ENCODE data around the gene BCL2L15. TPM values are rescaled to one million over a fixed set of nuclear protein-coding genes. Genes with fewer than 3 reads are reported as not detected.

BCL2L15 gene
- total and polyA plus RNA-seq, 2 of the 13 experiments (the other 11 are each of a cell fraction or from before 2014, with no cell fraction given), result 0.03 to 0.27 TPM

DNA sequence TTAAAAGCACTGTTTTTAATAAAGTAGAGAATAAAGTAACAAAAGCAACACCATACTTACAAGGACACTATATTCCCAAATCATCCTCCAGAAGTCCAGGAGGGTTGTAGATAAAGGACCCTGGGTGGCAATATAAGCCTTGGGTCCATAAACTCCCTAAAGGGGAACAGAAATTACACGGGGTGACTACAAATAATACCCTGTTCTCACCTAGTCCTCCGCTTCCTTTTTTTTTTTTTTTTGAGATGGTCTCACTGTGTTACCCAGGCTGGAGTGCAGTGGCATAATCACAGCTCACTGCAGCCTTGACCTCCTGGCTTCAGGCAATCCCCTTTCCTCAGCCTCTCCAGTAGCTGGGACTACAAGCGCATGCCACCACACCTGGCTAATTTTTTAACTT lies 29.0 kb downstream of the BCL2L15 start:
- CTCF ChIA-PET (ENCODE audit: low intra/inter-chr PET ratio, low total read pairs), result no interaction called here
- no peak overlapping the region for H3K4me3 ChIP-seq (replicated peaks in 1 of 3; ENCODE audit: insufficient read depth in 1 of 3, low read depth in 2 of 3, low read length in 3 of 3)
- H3K27me3 ChIP-seq (ENCODE audit: control insufficient read depth in 1 of 2, insufficient read depth in 2 of 2, low read length in 2 of 2), result no peaks in the 10 kb centered on the region; a peak in 1 of 5 replicates
- H3K27ac ChIP-seq (ENCODE audit: extremely low read length, insufficient read depth, low read length), result no peak overlapping the region
- H4K20me1 ChIP-seq (ENCODE audit: insufficient read depth, low read length), result no peaks in the 10 kb centered on the region
- no peaks in the 10 kb centered on the region for H3K79me2 ChIP-seq (ENCODE audit: insufficient read depth, low read length)
- peaks cover 14% of the 10 kb centered on the region for H3K4me1 ChIP-seq (ENCODE audit: insufficient read depth, low read length)
- TF ChIP-seq ZNF30 (CRISPR knock-in tag; IDR thresholded peaks at IDR 0.05) (no peak), CENPT (CRISPR knock-in tag; IDR thresholded peaks at IDR 0.05; ENCODE audit: low read depth) (no peak)
- H3K4me2 ChIP-seq (ENCODE audit: low read depth, low read length), result no peak overlapping the region
- POLR2A ChIA-PET, result no interaction called here
- BruUV-seq (replicated peaks), result no TSS peak
- H2AFZ ChIP-seq (ENCODE audit: low read length), result no peak overlapping the region
- H3K36me3 ChIP-seq (replicated peaks in 1 of 2; ENCODE audit: control insufficient read depth in 1 of 2, insufficient read depth in 2 of 2, low read length in 2 of 2), result no peaks in the 10 kb centered on the region
- 38% methylated on average over 3 of the region's 3 CpGs for WGBS (ENCODE audit: low lambda C conversion rate)
- no peak overlapping the region for H3K9ac ChIP-seq (ENCODE audit: insufficient read depth, low read depth, low read length)
- no peak for ATAC-seq
- no peaks in the 10 kb centered on the region for H3K9me3 ChIP-seq (ENCODE audit: low read length)
- no peak for DNase-seq (ENCODE audit: low spot score)
- in situ Hi-C loops (cut with HindIII; ENCODE audit: extremely low pct_ligation_motif_present, low pct_unique_long_range_greater_than_20kb) (no loop called here), intact Hi-C loops (cut with micrococcal nuclease; ENCODE audit: unreplicated experiment) (no loop called here)
- FAIRE-seq, result no peak

- H3K36me3 ChIP-seq (replicated peaks in 1 of 2; ENCODE audit: control insufficient read depth in 1 of 2, insufficient read depth in 2 of 2, low read length in 2 of 2), result no peaks in the 10 kb centered on the region
- BruUV-seq (replicated peaks), result no TSS peak
- in situ Hi-C loops (cut with HindIII; ENCODE audit: extremely low pct_ligation_motif_present, low pct_unique_long_range_greater_than_20kb), result no loop called here
- ChIA-PET POLR2A (no interaction called here), CTCF (ENCODE audit: low intra/inter-chr PET ratio, low total read pairs) (no interaction called here)
- H2AFZ ChIP-seq (ENCODE audit: low read length), result no peak overlapping the region
- H3K4me1 ChIP-seq (ENCODE audit: insufficient read depth, low read length), result peaks cover 14% of the 10 kb centered on the region
- H3K4me3 ChIP-seq (replicated peaks in 1 of 3; ENCODE audit: insufficient read depth in 1 of 3, low read depth in 2 of 3, low read length in 3 of 3), result no peak overlapping the region
- ATAC-seq (no peak), DNase-seq (ENCODE audit: low spot score) (no peak), FAIRE-seq (no peak)
- intact Hi-C loops (cut with micrococcal nuclease; ENCODE audit: unreplicated experiment), result no loop called here
- no peak overlapping the region for H3K9ac ChIP-seq (ENCODE audit: insufficient read depth, low read depth, low read length)
- no peak overlapping the region for H3K4me2 ChIP-seq (ENCODE audit: low read depth, low read length)
- no peaks in the 10 kb centered on the region for H4K20me1 ChIP-seq (ENCODE audit: insufficient read depth, low read length)
- H3K79me2 ChIP-seq (ENCODE audit: insufficient read depth, low read length), result no peaks in the 10 kb centered on the region
- H3K27me3 ChIP-seq (ENCODE audit: control insufficient read depth in 1 of 2, insufficient read depth in 2 of 2, low read length in 2 of 2), result no peaks in the 10 kb centered on the region; a peak in 1 of 5 replicates
- 31% methylated on average over 3 of the region's 3 CpGs for WGBS (ENCODE audit: low lambda C conversion rate)
- no peaks in the 10 kb centered on the region for H3K9me3 ChIP-seq (ENCODE audit: low read length)
- H3K27ac ChIP-seq (ENCODE audit: extremely low read length, insufficient read depth, low read length), result no peak overlapping the region
- TF ChIP-seq ZNF556 (CRISPR knock-in tag; IDR thresholded peaks at IDR 0.05; ENCODE audit: borderline replicate concordance), result no peak
- TF ChIP-seq ZNF225 (CRISPR knock-in tag; IDR thresholded peaks at IDR 0.05), result no peak
- TF ChIP-seq MEIS2 (CRISPR knock-in tag; IDR thresholded peaks at IDR 0.05), result no peak
- TF ChIP-seq ZNF264 (CRISPR knock-in tag; IDR thresholded peaks at IDR 0.05), result no peak
- TF ChIP-seq GATA4 (IDR thresholded peaks at IDR 0.05; ENCODE audit: borderline replicate concordance, low read depth), result no peak
- TF ChIP-seq, protein P1, sequence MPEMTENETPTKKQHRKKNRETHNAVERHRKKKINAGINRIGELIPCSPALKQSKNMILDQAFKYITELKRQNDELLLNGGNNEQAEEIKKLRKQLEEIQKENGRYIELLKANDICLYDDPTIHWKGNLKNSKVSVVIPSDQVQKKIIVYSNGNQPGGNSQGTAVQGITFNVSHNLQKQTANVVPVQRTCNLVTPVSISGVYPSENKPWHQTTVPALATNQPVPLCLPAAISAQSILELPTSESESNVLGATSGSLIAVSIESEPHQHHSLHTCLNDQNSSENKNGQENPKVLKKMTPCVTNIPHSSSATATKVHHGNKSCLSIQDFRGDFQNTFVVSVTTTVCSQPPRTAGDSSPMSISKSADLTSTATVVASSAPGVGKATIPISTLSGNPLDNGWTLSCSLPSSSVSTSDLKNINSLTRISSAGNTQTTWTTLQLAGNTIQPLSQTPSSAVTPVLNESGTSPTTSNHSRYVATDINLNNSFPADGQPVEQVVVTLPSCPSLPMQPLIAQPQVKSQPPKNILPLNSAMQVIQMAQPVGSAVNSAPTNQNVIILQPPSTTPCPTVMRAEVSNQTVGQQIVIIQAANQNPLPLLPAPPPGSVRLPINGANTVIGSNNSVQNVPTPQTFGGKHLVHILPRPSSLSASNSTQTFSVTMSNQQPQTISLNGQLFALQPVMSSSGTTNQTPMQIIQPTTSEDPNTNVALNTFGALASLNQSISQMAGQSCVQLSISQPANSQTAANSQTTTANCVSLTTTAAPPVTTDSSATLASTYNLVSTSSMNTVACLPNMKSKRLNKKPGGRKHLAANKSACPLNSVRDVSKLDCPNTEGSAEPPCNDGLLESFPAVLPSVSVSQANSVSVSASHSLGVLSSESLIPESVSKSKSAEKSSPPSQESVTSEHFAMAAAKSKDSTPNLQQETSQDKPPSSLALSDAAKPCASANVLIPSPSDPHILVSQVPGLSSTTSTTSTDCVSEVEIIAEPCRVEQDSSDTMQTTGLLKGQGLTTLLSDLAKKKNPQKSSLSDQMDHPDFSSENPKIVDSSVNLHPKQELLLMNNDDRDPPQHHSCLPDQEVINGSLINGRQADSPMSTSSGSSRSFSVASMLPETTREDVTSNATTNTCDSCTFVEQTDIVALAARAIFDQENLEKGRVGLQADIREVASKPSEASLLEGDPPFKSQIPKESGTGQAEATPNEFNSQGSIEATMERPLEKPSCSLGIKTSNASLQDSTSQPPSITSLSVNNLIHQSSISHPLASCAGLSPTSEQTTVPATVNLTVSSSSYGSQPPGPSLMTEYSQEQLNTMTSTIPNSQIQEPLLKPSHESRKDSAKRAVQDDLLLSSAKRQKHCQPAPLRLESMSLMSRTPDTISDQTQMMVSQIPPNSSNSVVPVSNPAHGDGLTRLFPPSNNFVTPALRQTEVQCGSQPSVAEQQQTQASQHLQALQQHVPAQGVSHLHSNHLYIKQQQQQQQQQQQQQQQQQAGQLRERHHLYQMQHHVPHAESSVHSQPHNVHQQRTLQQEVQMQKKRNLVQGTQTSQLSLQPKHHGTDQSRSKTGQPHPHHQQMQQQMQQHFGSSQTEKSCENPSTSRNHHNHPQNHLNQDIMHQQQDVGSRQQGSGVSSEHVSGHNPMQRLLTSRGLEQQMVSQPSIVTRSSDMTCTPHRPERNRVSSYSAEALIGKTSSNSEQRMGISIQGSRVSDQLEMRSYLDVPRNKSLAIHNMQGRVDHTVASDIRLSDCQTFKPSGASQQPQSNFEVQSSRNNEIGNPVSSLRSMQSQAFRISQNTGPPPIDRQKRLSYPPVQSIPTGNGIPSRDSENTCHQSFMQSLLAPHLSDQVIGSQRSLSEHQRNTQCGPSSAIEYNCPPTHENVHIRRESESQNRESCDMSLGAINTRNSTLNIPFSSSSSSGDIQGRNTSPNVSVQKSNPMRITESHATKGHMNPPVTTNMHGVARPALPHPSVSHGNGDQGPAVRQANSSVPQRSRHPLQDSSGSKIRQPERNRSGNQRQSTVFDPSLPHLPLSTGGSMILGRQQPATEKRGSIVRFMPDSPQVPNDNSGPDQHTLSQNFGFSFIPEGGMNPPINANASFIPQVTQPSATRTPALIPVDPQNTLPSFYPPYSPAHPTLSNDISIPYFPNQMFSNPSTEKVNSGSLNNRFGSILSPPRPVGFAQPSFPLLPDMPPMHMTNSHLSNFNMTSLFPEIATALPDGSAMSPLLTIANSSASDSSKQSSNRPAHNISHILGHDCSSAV (CRISPR knock-in tag; IDR thresholded peaks at IDR 0.05; ENCODE audit: borderline replicate concordance), result no peak
- no peak for TF ChIP-seq RORA (CRISPR knock-in tag; IDR thresholded peaks at IDR 0.05)
- TF ChIP-seq ZNF572 (CRISPR knock-in tag; IDR thresholded peaks at IDR 0.05), result no peak
- TF ChIP-seq TARDBP (CRISPR knock-in tag; IDR thresholded peaks at IDR 0.05), result no peak
Measured at GRCh38 chr1:113857776-113858175, 29.6 kb downstream of the BCL2L15 start.

Data from HepG2 (cell line).